ENCODE measurements around the gene COA1. TPM values are rescaled to one million over a fixed set of nuclear protein-coding genes. Genes with fewer than 3 reads are reported as not detected.

The COA1 gene
- total and polyA plus RNA-seq, 9 of the 15 experiments (the other 6 are each of a cell fraction or from before 2014, with no cell fraction given) = 98.9 to 463 (median 181) TPM

GRCh38 chr7:43735403-43735801 lies 6.1 kb upstream of the COA1 start:
- BruUV-seq (replicated peaks) = no TSS peak

More at GRCh38 chr7:43735403-43735801, 6.1 kb upstream of the COA1 start:
- Histone ChIP-seq H3K27me3 (ENCODE audit: control insufficient read depth in 2 of 2, insufficient read depth in 2 of 2, low read length in 2 of 2) (no peaks in the 10 kb centered on the region), H3K79me2 (ENCODE audit: control insufficient read depth, insufficient read depth, low read length) (0 out of 3 replicates have a peak, but pooled peaks cover 1% of the 10 kb centered on the region), H3K9ac (ENCODE audit: insufficient read depth in 1 of 2, low read depth in 2 of 2, low read length in 2 of 2) (peak overlapping the region in 1 of 2 experiments; percentile 11; a peak in 1 of 4 replicates), H4K20me1 (replicated peaks; ENCODE audit: control insufficient read depth, insufficient read depth, low read length) (no peaks in the 10 kb centered on the region), H3K4me3 (no peak overlapping the region), H3K4me1 (replicated peaks in 1 of 2; ENCODE audit: control insufficient read depth in 2 of 2, insufficient read depth in 2 of 2, low read length in 2 of 2) (peaks cover 12 to 24% of the 10 kb centered on the region in 2 experiments), H3K9me1 (ENCODE audit: control insufficient read depth, insufficient read depth, low read length) (no peaks in the 10 kb centered on the region), H2AFZ (ENCODE audit: low read depth, low read length) (peak overlapping the region; percentile 82), H3K27ac (ENCODE audit: extremely low read depth, low read depth, low read length) (peak overlapping the region; percentile 76; the same call in 2 of the 3 replicates), H3K9me3 (replicated peaks; ENCODE audit: control insufficient read depth, insufficient read depth, low read depth, low read length) (no peaks in the 10 kb centered on the region), H3K4me2 (ENCODE audit: insufficient read depth, low read length) (peak overlapping the region; percentile 45; the same call in 1 of the 2 replicates), H3K36me3 (ENCODE audit: control insufficient read depth, insufficient read depth, low read length) (no peaks in the 10 kb centered on the region)
- no peak for DNase-seq (ENCODE audit: extremely low read depth in 1 of 4, low spot score in 3 of 4)
- WGBS (ENCODE audit: insufficient coverage, low coverage, missing lambda C conversion rate) = 100% methylated on average over 1 of the region's 1 CpG
- ChIA-PET CTCF (ENCODE audit: low intra/inter-chr PET ratio) (no interaction called here), POLR2A (interaction anchor here (1.1 to 2.3 kb wide), 4 partner anchors 11 to 55 kb away, joined by 3 to 9 read pairs (median 3); no protein-coding TSS in a partner anchor)
- no peak for TF ChIP-seq ATF1 (CRISPR knock-in tag; IDR thresholded peaks at IDR 0.05)
- no peak for TF ChIP-seq ATF1 (tag; IDR thresholded peaks at IDR 0.05)
- TF ChIP-seq PTTG1 (tag; IDR thresholded peaks at IDR 0.05; ENCODE audit: low read depth) = no peak
- peak; percentile 35; the same call in 1 of the 2 replicates for TF ChIP-seq ZNF512 (tag; IDR thresholded peaks at IDR 0.05)
- TF ChIP-seq ELF2 (CRISPR knock-in tag; IDR thresholded peaks at IDR 0.05) = 0 out of 2 replicates have a peak, but pooled peaks have one; percentile 38
- no peak for TF ChIP-seq ZNF3 (CRISPR knock-in tag; IDR thresholded peaks at IDR 0.05)
- TF ChIP-seq ETV6 (IDR thresholded peaks at IDR 0.05; ENCODE audit: borderline replicate concordance in 1 of 2, low read depth in 2 of 2, low read length in 1 of 2) = no peak
- no peak for TF ChIP-seq ETV6 (CRISPR knock-in tag; IDR thresholded peaks at IDR 0.05; ENCODE audit: borderline replicate concordance)
- TF ChIP-seq NFIX (CRISPR knock-in tag; IDR thresholded peaks at IDR 0.05; ENCODE audit: low read depth) = no peak
- TF ChIP-seq C11orf30 (IDR thresholded peaks at IDR 0.05; ENCODE audit: low read depth) = no peak
- in situ Hi-C loops (cut with MboI) = no loop called here
- no peak for ATAC-seq
- FAIRE-seq = no peak
- intact Hi-C loops (cut with micrococcal nuclease) = no loop called here
